Mesenteric fat pad (tissue), 1 donor: ENCODE results near the gene MUC2. TPM values are rescaled to one million over a fixed set of nuclear protein-coding genes. Genes with fewer than 3 reads are reported as not detected.

Experiments used
- DNase-seq: peaks from one replicate; pipeline ENCODE4 v3.0.0-alpha.2; 2020; ENCODE audit warnings: low spot score
- total RNA-seq: library from RNA; stranded (reverse); fragmentation: NEBNext Ultra II Directional; extraction: Animal tissue kit (Norgen Biotek cat#: 25700); gene quantifications from one replicate; pipeline ENCODE4 v1.2.1, GENCODE V29; 2021
- donor health status: DM: yes; HTN: yes; CAD: no.

Gene MUC2
- total RNA-seq, 1 donor from 2014 or later = 0.80 TPM

- no peak for DNase-seq
Observed at GRCh38 chr11:1102996-1103395, 28.3 kb downstream of the MUC2 start.

- no peak for DNase-seq
Observed at GRCh38 chr11:1103401-1104360, 29.0 kb downstream of the MUC2 start.

GRCh38 chr11:1104411-1105182 lies 29.9 kb downstream of the MUC2 start:
- DNase-seq = no peak

GRCh38 chr11:1105183-1105565 lies 30.5 kb downstream of the MUC2 start:
- DNase-seq = no peak

- no peak for DNase-seq
Observed at GRCh38 chr11:1106387-1106786, 31.7 kb downstream of the MUC2 start.

GRCh38 chr11:1107316-1108245 lies 32.9 kb downstream of the MUC2 start:
- DNase-seq = no peak

- no peak for DNase-seq
Observed at GRCh38 chr11:1108246-1108900, 33.7 kb downstream of the MUC2 start.

- DNase-seq = no peak
Observed at GRCh38 chr11:1109101-1109917, 34.6 kb downstream of the MUC2 start.

GRCh38 chr11:1109918-1110705 lies 35.4 kb downstream of the MUC2 start:
- no peak for DNase-seq

- peak; percentile 79 for DNase-seq
Observed at GRCh38 chr11:1111545-1112212, 37.0 kb downstream of the MUC2 start.

- peak; percentile 79 for DNase-seq
Observed at GRCh38 chr11:1112351-1113191, 37.9 kb downstream of the MUC2 start.

- DNase-seq = peak; percentile 87
Observed at GRCh38 chr11:1113405-1114201, 38.9 kb downstream of the MUC2 start.

GRCh38 chr11:1115292-1115691 lies 40.6 kb downstream of the MUC2 start:
- DNase-seq = peak; percentile 43

GRCh38 chr11:1116104-1116503 lies 41.4 kb downstream of the MUC2 start:
- peak; percentile 81 for DNase-seq

GRCh38 chr11:1116666-1117390 lies 42.2 kb downstream of the MUC2 start:
- peak; percentile 87 for DNase-seq

GRCh38 chr11:1117992-1118391 lies 43.3 kb downstream of the MUC2 start:
- DNase-seq = peak; percentile 82
